Parathyroid adenoma (tissue), 2 donors: ENCODE results near the gene BANP.

Source experiments
- H2AFZ ChIP-seq: fragments of 300-600 bp; sonication (generic); one replicate; pipeline ENCODE4 v1.7.0; 2017; ENCODE audit warnings: antibody characterized with exemption, mild to moderate bottlenecking
- H3K27ac ChIP-seq: fragments of 300-600 bp; sonication (generic); one replicate; pipeline ENCODE4 v1.7.0; 2017
- H3K27me3 ChIP-seq: fragments of 300-600 bp; sonication (generic); one replicate; pipeline ENCODE4 v1.7.0; 2017; ENCODE audit warnings: low read length; ENCODE audit not compliant: control insufficient read depth, insufficient read depth
- H3K36me3 ChIP-seq: fragments of 300-600 bp; sonication (generic); one replicate; pipeline ENCODE4 v1.7.0; 2017; ENCODE audit warnings: low read length; ENCODE audit not compliant: control insufficient read depth, insufficient read depth
- H3K4me1 ChIP-seq: fragments of 300-600 bp; sonication (generic); one replicate; pipeline ENCODE4 v1.7.0; 2017; ENCODE audit warnings: control low read depth
- H3K4me2 ChIP-seq: fragments of 300-600 bp; sonication (generic); one replicate; pipeline ENCODE4 v1.7.0; 2017; ENCODE audit warnings: low read length
- H3K4me3 ChIP-seq: fragments of 300-600 bp; sonication (generic); one replicate; pipeline ENCODE4 v1.7.0; 2017; ENCODE audit warnings: low read depth, low read length
- H3K79me2 ChIP-seq: fragments of 300-600 bp; sonication (generic); one replicate; pipeline ENCODE4 v1.7.0; 2017; ENCODE audit warnings: control low read depth
- H3K9ac ChIP-seq: fragments of 300-600 bp; sonication (generic); one replicate; pipeline ENCODE4 v1.7.0; 2017; ENCODE audit warnings: mild to moderate bottlenecking
- H3K9me3 ChIP-seq: fragments of 300-600 bp; sonication (generic); one replicate; pipeline ENCODE4 v1.7.0; 2017; ENCODE audit warnings: low read length; ENCODE audit not compliant: control insufficient read depth
- TF ChIP-seq, protein P1 (sequence below): fragments of 300-600 bp; sonication (generic); IDR thresholded peaks from one replicate; pipeline ENCODE4 v1.7.0; 2017; ENCODE audit warnings: antibody characterized with exemption, mild to moderate bottlenecking
- donor health status: primary hyperparathyroidism.

The BANP gene

DNA sequence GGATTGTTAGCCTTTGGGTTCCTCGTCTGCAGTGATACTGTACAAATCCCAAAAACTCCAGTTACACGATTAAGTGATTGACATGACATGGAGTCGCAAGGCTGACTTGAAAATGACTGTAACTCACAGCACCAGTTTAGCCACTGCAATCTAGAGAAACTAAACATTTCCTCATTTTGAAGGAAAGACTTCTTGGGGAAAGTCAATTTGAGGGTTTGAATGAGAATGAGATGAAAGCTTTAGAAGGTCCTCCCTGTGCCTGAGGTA lies 4.8 kb downstream of the BANP start:
- Histone ChIP-seq H3K36me3 (no peaks in the 10 kb centered on the region), H3K4me3 (no peak overlapping the region), H3K4me1 (peaks cover 42% of the 10 kb centered on the region), H3K27ac (peak overlapping the region; percentile 87), H3K9me3 (no peaks in the 10 kb centered on the region), H3K9ac (no peak overlapping the region), H3K4me2 (peak overlapping the region; percentile 50), H2AFZ (peak overlapping the region; percentile 45), H3K27me3 (no peaks in the 10 kb centered on the region), H3K79me2 (peaks cover 70% of the 10 kb centered on the region)
- TF ChIP-seq, protein P1, sequence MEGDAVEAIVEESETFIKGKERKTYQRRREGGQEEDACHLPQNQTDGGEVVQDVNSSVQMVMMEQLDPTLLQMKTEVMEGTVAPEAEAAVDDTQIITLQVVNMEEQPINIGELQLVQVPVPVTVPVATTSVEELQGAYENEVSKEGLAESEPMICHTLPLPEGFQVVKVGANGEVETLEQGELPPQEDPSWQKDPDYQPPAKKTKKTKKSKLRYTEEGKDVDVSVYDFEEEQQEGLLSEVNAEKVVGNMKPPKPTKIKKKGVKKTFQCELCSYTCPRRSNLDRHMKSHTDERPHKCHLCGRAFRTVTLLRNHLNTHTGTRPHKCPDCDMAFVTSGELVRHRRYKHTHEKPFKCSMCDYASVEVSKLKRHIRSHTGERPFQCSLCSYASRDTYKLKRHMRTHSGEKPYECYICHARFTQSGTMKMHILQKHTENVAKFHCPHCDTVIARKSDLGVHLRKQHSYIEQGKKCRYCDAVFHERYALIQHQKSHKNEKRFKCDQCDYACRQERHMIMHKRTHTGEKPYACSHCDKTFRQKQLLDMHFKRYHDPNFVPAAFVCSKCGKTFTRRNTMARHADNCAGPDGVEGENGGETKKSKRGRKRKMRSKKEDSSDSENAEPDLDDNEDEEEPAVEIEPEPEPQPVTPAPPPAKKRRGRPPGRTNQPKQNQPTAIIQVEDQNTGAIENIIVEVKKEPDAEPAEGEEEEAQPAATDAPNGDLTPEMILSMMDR = no peak

DNA sequence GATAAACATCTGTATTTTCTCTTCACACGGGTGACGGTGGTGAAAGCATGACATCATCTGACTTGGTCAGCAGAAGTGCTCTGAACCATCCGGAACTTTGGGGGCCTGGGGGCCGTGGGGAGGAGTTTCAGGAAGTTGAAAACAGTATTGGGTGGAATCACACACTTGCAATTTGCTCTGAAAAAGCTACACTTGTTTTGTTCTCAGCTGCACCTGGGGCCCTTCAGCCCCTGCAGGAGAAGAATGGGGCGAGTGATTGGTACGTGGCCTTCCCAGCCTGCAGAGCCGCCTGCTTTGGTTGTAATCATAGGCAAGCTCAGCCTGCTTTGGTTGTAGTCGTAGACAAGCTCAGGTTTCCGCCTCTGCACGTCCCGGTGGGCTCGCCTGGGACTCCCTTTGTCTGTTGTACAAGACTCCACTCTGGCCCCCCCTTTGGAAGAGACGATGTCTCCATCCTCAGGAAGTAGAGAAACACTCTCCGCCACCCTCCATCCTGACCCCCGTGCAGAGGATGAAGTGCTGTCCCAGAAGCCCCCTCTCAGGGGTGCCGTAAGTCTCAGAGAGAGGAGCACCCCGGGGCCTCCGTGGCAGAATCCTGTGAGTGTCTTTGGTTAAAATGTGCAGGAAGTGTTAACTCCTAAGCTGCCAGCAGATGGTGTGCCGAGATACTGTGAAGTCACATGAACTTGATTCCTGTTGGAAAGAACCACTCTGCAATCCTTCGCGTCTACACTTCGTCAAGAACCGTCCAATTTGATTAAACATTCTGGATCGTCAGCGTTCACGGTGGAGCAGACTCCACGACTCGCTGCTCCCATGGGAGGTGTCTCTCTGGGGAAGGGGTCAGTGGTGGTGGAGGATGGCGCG lies 5.4 kb downstream of the BANP start:
- TF ChIP-seq, protein P1 = no peak
- no peak overlapping the region for H3K9ac ChIP-seq
- peaks cover 42% of the 10 kb centered on the region for H3K4me1 ChIP-seq
- peaks cover 73% of the 10 kb centered on the region for H3K79me2 ChIP-seq
- peak overlapping the region; percentile 50 for H3K4me2 ChIP-seq
- no peaks in the 10 kb centered on the region for H3K27me3 ChIP-seq
- peak overlapping the region; percentile 45 for H2AFZ ChIP-seq
- peak overlapping the region; percentile 87 for H3K27ac ChIP-seq
- H3K9me3 ChIP-seq = no peaks in the 10 kb centered on the region
- no peaks in the 10 kb centered on the region for H3K36me3 ChIP-seq
- peak overlapping the region; percentile 23 for H3K4me3 ChIP-seq

DNA sequence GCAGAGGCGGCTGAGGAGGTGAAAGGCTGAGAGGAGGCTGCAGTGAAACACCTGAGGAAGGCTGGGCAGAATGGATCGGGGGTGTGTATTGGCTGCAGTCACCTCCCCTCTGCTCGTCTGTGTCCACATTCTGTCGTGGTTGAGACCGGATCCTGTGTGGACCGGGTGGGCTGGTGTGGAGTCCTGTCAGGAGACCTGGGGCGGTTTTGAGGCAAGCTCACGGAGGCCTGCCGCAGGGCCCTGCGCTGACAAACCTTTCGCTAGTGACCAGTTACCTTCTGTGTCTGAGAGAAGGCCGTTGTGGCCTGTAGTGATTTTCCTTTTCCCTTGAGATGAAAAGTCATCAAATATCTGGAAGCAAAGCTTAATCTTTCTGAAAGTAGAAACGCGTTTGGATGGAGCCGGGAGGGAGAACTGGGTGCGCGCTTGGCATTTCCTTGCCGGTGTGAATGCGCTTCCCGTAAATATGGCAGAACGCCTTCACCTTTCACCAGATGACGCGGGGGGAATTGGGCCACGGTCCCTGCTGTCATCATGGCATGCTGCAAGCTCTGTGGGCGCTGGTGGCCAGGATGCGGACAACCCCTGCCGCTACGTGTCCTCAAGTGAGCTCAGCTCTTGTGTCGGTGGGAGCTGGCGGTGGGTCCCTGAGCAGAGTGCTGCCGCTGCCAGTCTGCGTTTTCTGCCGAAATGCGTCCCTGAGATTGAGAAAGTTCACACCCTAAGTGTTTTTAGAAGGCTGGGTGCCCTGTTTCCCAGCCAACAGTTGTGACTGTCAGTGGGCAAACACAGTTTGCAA lies 6.3 kb downstream of the BANP start:
- Histone ChIP-seq H3K27me3 (no peaks in the 10 kb centered on the region), H2AFZ (no peak overlapping the region), H3K79me2 (peaks cover 70% of the 10 kb centered on the region), H3K4me2 (no peak overlapping the region), H3K9ac (no peak overlapping the region), H3K4me3 (no peak overlapping the region), H3K27ac (no peak overlapping the region), H3K4me1 (peaks cover 42% of the 10 kb centered on the region), H3K9me3 (no peaks in the 10 kb centered on the region), H3K36me3 (no peaks in the 10 kb centered on the region)
- TF ChIP-seq, protein P1 = no peak

DNA sequence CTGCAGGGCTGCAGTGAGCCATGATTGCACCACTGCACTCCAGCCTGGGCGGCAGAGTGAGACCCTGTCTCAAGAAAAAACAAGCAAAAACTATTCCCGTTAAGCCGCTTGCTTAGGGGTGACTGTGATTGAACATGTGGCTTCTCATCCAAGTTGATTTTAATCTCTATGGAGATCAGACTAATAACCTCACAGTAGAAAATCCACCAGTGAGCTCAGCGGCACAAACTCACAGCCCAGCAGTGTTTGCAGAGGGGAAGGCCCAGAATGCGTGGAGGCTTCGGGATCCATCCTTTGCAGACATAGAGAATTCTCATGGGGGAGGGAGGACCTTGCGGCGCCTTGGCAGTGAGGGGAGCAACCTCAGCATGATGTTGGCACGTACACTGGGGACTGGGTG lies 7.4 kb downstream of the BANP start:
- Histone ChIP-seq H3K27me3 (no peaks in the 10 kb centered on the region), H3K79me2 (peaks cover 74% of the 10 kb centered on the region), H3K27ac (no peak overlapping the region), H3K9me3 (no peaks in the 10 kb centered on the region), H3K4me1 (peaks cover 34% of the 10 kb centered on the region), H2AFZ (no peak overlapping the region), H3K9ac (no peak overlapping the region), H3K36me3 (no peaks in the 10 kb centered on the region), H3K4me2 (no peak overlapping the region), H3K4me3 (no peak overlapping the region)
- TF ChIP-seq, protein P1 = no peak
